ENCODE measurements around the gene PPP1CA.

The PPP1CA gene

DNA sequence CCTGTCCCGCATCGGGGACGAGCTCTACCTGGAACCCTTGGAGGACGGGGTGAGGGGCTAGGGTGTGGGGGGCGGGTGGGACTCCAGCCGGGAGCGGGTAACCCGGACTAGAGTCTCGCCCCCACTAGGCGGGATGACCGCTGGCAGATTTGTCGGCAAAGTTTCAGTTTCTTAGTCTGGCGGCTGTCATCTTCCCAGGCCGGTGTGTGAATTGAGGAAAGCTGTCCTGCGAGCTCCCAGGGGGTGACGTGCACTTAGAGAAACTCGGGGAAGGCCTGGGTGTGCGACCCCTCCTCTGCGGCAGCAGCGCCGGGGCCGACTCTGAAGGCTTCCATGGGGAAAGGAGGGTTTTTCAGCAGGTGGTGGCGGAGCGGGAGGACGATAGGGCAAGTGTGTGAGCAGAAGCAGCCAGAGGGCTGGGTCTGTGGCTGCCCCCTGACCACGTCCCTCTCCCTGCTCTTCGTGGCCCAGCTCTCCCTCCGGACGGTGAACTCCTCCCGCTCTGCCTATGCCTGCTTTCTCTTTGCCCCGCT lies 9.4 kb downstream of the PPP1CA start:
- H3K4me3 Mint-ChIP-seq: peak overlapping the region; percentile 92
- peaks cover 58% of the 10 kb centered on the region for H3K4me1 Mint-ChIP-seq
- H3K9me3 Mint-ChIP-seq: no peaks in the 10 kb centered on the region
- H3K27ac Mint-ChIP-seq: peak overlapping the region; percentile 85
- peaks cover 19% of the 10 kb centered on the region for H3K36me3 Mint-ChIP-seq
- H3K27me3 Mint-ChIP-seq: no peaks in the 10 kb centered on the region
- ATAC-seq: no peak

DNA sequence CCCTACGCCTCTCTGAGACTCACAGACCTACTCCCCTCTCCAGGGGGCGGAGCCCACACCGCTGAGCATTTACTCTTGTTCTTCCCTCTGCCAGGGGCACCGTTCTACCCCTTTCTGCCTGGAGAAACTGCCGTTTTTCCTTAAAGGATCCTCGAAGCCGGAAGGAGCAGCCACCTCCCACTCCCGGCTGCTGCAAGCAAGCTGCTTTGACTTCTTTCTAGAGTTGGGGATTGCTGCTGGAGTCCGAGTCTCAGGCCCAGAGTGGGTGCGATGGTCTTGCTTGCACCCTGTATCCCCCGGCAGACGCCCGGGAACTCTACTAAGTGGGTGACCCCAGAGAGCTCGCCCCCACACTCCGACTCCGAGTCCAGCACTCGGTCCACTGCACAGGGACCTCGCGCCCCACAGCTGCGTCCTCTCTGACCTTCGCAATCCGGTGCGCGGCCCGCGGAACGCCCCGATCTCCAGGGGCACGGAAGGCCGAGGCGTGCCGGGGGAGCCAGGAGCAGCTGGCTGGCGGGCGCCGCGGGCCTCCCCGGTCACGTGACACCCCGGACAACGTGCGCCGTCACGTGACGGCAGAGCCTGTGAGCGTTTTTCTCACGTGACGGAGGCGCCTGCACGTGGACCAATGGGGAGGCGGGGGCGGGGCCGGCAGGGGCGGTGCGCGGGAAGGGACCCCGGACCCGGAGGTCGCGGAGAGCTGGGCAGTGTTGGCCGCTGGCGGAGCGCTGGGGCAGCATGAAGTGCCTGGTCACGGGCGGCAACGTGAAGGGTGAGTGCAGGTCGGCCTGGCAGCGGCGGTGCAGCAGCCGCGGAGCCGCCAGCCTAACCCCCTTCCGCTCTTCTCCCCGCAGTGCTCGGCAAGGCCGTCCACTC lies 10.1 kb downstream of the PPP1CA start, which contains the start of gene RAD9A:
Gene RAD9A (plus strand): TSS at position 683 of the 879 bp plus-strand sequence. CDS start 59 bp downstream, at position 742.
- Mint-ChIP-seq H3K36me3 (peaks cover 14% of the 10 kb centered on the region), H3K4me1 (peaks cover 51% of the 10 kb centered on the region), H3K4me3 (peak within 1 kb of the TSS; percentile 92), H3K27ac (peak within 1 kb of the TSS; percentile 85), H3K27me3 (no peaks in the 10 kb centered on the region), H3K9me3 (no peaks in the 10 kb centered on the region)
- ATAC-seq: peak; percentile 91

DNA sequence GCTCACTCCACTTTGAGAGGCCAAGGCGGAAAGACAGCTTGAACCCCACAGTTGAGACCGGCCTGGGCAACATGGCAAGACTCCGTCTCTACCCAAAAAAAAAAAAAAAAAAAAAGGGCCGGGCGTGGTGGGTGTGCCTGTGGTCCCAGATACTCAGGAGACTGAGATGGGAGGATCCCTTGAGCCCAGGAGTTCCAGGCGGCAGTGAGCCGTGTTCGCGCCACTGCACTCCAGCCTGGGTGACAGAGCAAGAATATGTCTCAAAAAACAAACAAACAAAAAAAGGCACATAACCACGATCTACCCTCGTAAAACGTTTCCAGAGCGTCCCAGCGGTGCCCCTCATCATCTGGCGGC lies 10.7 kb downstream of the PPP1CA start:
- Mint-ChIP-seq H3K27me3 (no peaks in the 10 kb centered on the region), H3K4me1 (peaks cover 45% of the 10 kb centered on the region), H3K4me3 (peak overlapping the region; percentile 92), H3K36me3 (peaks cover 8% of the 10 kb centered on the region), H3K9me3 (no peaks in the 10 kb centered on the region), H3K27ac (peak overlapping the region; percentile 85)
- no peak for ATAC-seq

DNA sequence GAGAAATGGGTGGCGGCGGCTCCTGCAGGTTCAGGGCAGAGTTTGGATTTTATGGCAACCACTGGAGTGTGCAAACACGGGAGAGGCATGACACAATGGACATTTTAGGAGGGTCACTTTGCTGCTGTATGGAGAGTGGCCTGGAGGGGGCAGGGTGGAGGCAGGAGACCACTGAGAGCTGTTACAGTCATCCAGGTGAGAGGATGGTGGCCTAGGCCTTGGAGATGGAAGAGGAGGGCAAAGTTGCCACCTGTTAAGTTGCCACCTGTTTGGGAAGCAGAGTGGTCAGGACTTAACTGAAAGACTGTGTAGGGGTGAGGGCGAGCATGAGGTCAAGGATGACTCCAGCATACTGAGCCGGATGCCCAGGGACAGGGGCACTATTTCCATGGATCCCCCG lies 12.2 kb downstream of the PPP1CA start:
- Mint-ChIP-seq H3K9me3 (no peaks in the 10 kb centered on the region), H3K27me3 (no peaks in the 10 kb centered on the region), H3K27ac (peak overlapping the region; percentile 17), H3K4me3 (peak overlapping the region; percentile 37), H3K4me1 (peaks cover 45% of the 10 kb centered on the region), H3K36me3 (peaks cover 7% of the 10 kb centered on the region)
- no peak for ATAC-seq

GRCh38 chr11:67387518-67387917 lies 14.1 kb downstream of the PPP1CA start:
- Mint-ChIP-seq H3K4me1 (peaks cover 30% of the 10 kb centered on the region), H3K27me3 (no peaks in the 10 kb centered on the region), H3K27ac (no peak overlapping the region), H3K36me3 (no peaks in the 10 kb centered on the region), H3K4me3 (no peak overlapping the region), H3K9me3 (no peaks in the 10 kb centered on the region)
- no peak for ATAC-seq

DNA sequence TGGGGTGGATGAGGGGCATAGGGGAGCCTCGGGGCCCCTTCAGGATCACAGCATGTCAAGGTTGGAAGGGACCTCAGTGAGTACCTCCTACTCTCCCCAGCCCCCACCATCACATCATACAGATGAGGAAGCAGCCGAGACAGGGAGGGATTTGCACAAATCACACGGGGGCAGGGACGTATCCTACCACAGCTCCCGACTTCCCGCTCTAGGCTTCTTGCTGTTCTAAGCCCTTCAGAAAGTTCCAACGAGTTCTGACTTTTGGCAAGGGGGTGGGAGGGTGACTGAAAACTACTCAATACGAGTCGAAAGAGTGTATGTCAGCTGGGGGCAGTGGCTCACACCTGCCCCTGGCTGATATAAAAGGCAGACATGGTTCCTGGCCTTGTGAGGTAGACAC lies 14.6 kb downstream of the PPP1CA start:
- no peaks in the 10 kb centered on the region for H3K9me3 Mint-ChIP-seq
- no peaks in the 10 kb centered on the region for H3K27me3 Mint-ChIP-seq
- H3K4me1 Mint-ChIP-seq: peaks cover 30% of the 10 kb centered on the region
- no peaks in the 10 kb centered on the region for H3K36me3 Mint-ChIP-seq
- no peak overlapping the region for H3K27ac Mint-ChIP-seq
- ATAC-seq: no peak
- no peak overlapping the region for H3K4me3 Mint-ChIP-seq

- Mint-ChIP-seq H3K27me3 (no peaks in the 10 kb centered on the region), H3K4me3 (no peak overlapping the region), H3K27ac (no peak overlapping the region), H3K36me3 (no peaks in the 10 kb centered on the region), H3K9me3 (no peaks in the 10 kb centered on the region), H3K4me1 (peaks cover 33% of the 10 kb centered on the region)
- ATAC-seq: no peak
These were observed 16.7 kb downstream of the PPP1CA start for GRCh38 chr11:67384851-67385366.

DNA sequence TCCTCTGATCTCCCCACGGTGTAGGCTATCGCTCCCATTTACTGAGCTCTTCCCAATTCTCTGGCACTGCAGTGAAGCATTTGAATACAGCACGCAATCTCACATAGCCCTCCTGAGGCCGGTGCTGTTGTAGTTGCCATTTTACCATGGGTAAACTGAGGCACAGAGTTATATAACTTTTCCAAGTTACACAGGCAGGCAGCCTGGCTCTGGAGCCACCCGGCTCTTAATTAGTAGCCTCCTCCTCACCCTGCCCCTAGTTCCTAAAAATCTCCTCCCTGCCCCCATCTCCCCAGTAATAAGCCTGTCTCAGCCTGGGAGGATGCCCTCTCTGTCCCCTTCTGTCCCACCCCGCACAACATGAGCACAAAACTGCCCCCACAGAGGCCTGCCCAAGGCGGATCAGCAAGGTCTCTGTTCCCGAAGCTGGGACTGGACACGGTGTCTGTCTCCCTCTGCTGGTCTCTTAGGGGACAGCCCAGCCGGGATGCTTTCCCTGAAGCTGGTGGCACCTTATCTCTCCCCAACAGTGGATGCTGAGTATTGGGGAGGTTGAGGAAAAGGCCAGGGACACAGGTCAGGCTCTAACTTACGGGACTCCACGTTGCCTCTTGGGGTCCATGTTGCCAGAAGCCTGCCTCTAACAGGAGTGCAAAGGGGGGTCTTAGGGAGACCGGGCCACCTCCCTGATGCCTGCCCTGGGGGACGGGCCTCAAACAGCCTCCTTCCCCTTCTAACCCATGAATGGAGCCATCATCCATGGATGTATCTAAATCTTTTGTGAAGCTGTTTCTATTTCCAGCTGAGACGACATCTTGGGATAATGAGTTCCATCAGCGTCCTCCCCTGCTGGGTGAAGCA lies 19.2 kb downstream of the PPP1CA start:
- peak overlapping the region; percentile 28 for H3K27ac Mint-ChIP-seq
- H3K36me3 Mint-ChIP-seq: no peaks in the 10 kb centered on the region
- ATAC-seq: peak; percentile 86
- H3K4me3 Mint-ChIP-seq: peak overlapping the region; percentile 16
- peaks cover 36% of the 10 kb centered on the region for H3K4me1 Mint-ChIP-seq
- no peaks in the 10 kb centered on the region for H3K27me3 Mint-ChIP-seq
- no peaks in the 10 kb centered on the region for H3K9me3 Mint-ChIP-seq

GRCh38 chr11:67381244-67381972 lies 20.2 kb downstream of the PPP1CA start:
- H3K27me3 Mint-ChIP-seq: no peaks in the 10 kb centered on the region
- peak overlapping the region; percentile 91 for H3K27ac Mint-ChIP-seq
- peak overlapping the region; percentile 55 for H3K4me3 Mint-ChIP-seq
- peak; percentile 77 for ATAC-seq
- peaks cover 36% of the 10 kb centered on the region for H3K4me1 Mint-ChIP-seq
- H3K36me3 Mint-ChIP-seq: no peaks in the 10 kb centered on the region
- H3K9me3 Mint-ChIP-seq: no peaks in the 10 kb centered on the region

- no peaks in the 10 kb centered on the region for H3K9me3 Mint-ChIP-seq
- H3K4me1 Mint-ChIP-seq: peaks cover 46% of the 10 kb centered on the region
- no peaks in the 10 kb centered on the region for H3K36me3 Mint-ChIP-seq
- ATAC-seq: no peak
- peak overlapping the region; percentile 91 for H3K27ac Mint-ChIP-seq
- H3K4me3 Mint-ChIP-seq: no peak overlapping the region
- H3K27me3 Mint-ChIP-seq: no peaks in the 10 kb centered on the region
These were observed 22.3 kb downstream of the PPP1CA start for GRCh38 chr11:67379061-67380058.

GRCh38 chr11:67378544-67378943 lies 23.1 kb downstream of the PPP1CA start:
- no peak overlapping the region for H3K4me3 Mint-ChIP-seq
- H3K36me3 Mint-ChIP-seq: no peaks in the 10 kb centered on the region
- H3K9me3 Mint-ChIP-seq: no peaks in the 10 kb centered on the region
- peaks cover 53% of the 10 kb centered on the region for H3K4me1 Mint-ChIP-seq
- H3K27me3 Mint-ChIP-seq: no peaks in the 10 kb centered on the region
- peak overlapping the region; percentile 91 for H3K27ac Mint-ChIP-seq
- no peak for ATAC-seq

DNA sequence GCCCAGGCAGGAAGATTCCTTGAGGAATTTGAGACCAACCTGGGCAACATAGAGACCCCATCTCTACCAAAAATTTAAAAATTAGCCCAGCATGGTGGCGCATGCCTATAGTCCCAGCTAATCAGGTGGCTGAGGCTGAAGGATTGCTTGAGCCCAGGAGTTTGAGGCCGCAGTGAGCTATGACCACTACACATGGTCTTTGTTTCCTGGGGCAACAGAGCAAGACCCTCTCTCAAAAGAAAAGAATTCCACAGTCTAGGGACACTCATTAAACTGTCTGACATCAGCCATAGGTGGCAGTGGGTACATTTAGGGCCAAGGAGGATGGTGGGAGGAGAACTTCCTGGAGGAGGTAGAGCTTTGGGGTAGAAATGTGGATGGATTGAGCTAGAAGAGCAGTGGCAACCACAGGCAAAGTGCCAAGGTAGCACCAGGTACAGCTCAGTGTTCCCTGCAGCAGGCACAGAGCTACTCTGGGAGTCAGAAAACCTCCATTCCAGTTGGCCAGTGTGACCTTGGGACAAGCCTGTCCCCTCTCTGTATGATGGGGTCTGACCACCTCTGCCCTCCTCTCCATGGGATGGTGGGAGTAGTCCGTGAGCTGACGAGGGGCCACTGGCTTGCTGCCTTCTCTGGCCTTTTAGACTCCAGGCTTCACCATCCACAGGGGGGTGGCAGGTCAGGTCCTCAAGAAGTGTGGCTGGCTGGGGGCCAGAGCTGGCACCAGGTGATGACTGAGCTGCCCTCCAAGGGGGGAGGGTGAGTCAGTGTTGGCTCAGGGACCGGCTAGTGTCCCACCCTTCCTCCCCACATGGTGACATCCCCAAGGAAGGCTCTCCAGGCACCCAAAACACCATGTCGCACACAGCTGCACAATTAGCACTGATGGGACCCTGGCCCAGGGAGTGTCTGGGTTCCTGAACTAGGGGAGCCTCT lies 24.5 kb downstream of the PPP1CA start:
- ATAC-seq: no peak
- no peaks in the 10 kb centered on the region for H3K27me3 Mint-ChIP-seq
- no peaks in the 10 kb centered on the region for H3K9me3 Mint-ChIP-seq
- H3K36me3 Mint-ChIP-seq: no peaks in the 10 kb centered on the region
- H3K4me1 Mint-ChIP-seq: peaks cover 47% of the 10 kb centered on the region
- H3K27ac Mint-ChIP-seq: peak overlapping the region; percentile 52
- H3K4me3 Mint-ChIP-seq: no peak overlapping the region

Data from stimulated activated memory B cell treated with anti-CD40 and anti-IgM and Interleukin-4, amounts not matched to agents 10 μg/mL and 1 μg/mL and 100 μg/mL, for 72 hours (primary cell).